ENCODE results near the gene ASRGL1.

Gene ASRGL1

DNA sequence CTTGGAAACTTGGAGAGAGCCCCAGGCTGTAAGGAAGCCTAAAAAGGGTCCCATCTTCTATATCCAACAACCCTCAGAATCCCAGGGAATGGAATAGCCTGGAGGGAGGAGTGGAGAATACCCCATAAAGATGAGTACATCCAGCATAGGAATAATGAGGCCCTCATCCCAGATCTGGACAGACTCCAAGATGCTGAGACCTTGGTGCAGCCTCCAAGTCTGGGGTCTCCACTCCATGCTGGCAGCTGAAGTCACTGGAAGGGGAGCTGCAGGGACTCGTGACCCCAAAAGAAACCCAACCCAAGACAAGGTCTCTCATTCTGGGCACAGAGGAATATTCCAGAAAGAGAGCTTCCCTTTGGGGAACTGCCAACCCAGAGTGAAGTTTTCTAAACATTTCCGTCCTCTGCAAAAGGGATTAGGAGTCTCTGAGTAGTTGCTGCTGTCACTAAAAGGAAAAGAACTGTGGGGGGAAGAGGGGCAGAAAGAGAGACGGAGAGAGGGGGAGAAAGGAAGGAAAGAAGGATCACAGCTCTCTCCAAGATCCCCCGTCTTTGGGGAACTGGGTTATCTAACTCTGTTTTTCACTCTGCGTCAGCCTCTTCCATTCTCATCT lies 82.2 kb downstream of the ASRGL1 start:
- no peak for DNase-seq

DNA sequence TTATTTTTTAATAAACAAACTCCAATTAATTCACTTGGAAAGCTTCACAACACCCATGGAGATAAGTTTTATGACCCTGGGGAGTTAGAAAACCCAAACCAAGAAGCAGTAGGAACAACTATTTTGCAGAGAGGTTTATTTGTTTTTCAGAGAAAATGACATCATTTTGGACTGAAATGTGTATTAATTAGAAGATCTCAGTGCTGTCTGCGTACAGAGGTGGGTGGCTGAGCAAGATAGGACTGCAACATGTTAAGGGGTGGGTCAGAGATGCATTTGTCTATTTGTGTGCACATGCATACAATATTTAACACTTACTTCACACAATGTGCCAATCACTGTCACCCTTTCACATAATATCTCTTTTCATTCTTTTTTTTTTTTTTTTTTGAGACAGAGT lies 82.7 kb downstream of the ASRGL1 start:
- no peak for DNase-seq

GRCh38 chr11:62420882-62421281 lies 83.6 kb downstream of the ASRGL1 start:
- no peak for DNase-seq

DNA sequence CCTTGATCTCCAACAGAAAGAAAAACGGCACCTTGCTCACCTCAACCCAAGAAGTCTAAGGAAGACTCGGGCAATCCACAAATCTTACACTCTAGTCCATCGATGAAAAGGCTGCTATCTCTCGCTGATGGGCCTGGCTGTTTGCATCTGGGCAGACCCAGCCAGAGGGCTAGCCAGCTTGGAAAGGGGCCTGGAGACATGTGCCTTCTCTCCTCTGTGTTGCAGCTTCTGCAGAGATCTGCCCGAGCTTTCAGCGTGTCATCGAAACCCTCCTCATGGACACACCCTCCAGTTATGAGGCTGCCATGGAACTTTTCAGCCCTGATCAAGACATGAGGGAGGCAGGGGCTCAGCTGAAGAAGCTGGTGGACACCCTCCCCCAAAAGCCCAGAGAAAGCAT lies 84.7 kb downstream of the ASRGL1 start:
- no peak for DNase-seq

- DNase-seq, result no peak
Measured at GRCh38 chr11:62423012-62423411, 85.8 kb downstream of the ASRGL1 start.

DNA sequence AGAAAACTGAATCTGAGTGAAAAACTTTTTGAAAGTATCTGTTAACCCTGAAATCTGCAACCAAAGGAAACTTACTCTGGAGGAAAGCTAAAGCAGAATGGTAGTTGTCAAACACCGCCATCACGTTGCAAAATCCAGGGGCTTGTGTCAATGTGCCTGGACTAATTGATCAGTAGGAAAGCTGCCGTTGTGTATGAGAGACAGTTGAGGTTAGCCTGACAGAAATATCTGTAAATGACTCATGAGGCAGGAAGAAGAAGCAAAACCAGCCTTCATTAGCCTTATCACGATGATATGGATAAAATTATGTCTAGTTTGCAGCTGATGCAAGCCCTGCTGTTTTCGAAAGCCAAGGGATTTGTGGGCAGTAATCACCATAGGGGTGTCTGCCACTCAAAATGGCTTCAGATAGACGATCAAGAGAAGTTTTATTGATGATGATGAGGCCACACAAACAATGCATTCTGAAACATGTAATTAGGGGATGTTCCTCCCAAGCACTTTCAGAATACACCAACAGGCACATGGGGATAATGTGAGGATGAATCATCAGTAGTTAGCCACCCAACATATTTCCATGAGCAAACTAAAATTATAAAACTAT lies 90.5 kb downstream of the ASRGL1 start:
- DNase-seq, result no peak

GRCh38 chr11:62428871-62429560 lies 91.8 kb downstream of the ASRGL1 start:
- no peak for DNase-seq

DNA sequence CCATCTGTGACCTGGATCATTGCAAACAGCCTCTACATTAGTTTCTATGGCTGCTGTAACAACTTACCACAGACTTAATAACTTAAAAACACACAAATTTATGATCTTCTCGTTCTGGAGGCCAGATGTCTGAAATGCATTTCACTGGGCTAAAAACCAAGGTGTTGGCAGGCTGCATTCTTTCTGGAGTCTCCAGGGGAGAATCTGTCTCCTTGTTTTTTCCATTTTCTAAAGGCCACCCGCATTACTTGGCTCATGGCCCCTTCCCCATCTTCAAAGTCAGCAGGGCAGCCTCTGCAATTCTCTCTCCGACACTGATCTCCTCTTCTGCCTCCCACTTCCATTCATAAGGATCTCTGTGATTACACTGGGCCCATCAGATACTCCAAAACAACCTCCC lies 93.2 kb downstream of the ASRGL1 start:
- DNase-seq, result no peak

DNA sequence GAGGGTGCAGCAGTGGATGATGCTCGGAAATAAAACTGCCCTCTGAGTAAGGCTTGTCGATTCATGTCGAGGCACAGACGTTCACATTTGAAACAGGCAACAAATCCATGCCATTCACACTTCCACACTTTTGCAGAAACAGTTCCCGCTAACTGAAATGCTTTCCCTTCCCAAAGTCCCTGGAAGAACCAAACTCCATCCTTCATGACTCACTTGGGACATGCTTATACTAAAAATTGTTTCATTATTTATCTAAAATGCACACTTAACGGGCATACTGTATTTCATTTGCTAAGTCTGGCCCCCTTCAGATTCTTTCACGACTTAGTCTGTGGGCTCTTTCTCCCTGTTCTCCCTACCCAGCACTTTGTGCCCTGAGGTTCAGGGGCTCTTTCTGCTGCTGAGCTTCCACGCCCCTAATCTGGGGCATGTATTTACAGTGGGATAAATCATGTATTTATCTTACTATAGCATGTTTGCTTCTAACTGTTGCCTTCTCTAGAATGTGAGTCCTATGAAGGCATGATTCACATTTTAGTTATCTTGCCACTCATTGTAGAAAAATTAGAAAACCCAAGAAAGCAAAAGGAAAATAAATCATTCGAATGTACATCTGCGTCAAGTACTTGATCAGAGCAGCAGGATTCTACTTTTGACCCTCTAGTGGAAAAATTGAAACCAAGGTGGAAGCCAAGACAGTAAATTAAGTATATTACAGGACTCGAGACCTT lies 94.1 kb downstream of the ASRGL1 start:
- no peak for DNase-seq

DNA sequence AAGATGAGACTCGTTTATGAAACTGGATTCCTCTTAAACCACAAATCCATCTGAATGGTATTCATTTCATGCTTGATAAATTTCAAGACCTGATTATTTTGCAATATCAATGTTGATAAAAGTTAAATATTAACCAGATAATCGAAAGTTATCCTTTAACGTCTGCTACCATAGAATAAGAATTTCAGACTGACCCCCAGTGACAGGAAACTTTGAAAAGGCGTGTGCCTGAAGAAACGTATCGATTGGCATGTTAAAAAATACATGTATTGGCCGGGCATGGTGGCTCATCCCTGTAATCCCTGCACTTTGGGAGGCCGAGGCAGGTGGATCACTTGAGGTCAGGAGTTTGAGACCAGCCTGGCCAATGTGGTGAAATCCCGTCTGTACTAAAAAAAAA lies 95.4 kb downstream of the ASRGL1 start:
- DNase-seq, result peak; percentile 49

- DNase-seq, result peak; percentile 99
Measured at GRCh38 chr11:62433141-62433903, 96.1 kb downstream of the ASRGL1 start.

DNA sequence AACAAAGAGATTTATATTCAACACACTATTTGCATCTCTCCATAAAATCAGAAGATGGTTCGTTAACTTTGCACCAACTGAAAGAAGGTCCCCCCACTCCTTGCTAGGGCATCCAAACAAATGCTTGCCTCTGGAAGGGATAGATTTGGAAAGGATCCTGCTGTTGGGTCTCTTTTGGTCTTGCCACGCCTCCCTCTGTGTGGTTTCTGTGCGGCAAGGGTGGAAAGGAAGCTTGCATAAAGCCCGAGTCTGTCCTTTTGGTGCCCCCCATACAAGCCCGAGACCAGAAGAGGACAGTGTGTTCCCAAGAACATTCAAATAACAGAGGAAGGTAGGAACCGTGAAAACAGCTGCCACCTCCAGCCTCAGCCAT lies 96.6 kb downstream of the ASRGL1 start:
- DNase-seq, result no peak

DNA sequence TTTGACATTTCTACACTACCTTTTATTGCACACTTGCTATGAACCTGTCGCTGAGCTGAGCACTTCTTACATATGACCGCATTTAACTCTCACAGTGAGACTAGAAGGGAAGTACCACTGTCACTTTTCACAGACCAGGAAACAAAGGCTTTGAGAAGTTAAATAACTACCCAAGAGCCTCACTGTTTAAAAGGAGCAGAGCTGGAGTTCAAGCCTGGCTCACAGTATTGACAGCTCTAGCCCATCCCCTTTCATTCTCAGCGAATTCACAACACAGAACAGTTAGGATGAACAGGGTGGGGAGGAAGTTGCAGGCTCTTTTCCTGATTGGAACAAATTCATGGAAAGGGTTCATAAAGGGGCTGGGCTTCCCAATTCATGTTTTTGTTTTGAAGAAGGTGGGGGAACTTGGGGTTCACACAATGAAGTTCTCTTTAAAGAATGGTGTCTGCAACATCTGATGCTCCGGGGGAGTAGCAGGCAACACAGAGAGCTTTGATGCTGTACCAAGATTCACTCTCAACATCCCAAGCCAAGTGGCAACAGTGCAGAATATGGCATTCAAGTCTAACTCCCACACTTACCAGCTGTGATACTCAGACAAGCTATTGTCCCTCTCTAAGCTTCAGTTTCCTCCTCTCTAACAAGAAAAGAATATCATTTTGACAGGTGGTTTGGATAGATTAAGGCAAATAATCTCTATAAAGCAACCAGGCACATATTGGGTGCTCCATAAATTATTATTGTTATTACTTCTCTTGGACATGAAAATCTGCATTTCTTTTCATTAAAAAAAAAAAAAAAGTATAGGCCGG lies 98.8 kb downstream of the ASRGL1 start:
- DNase-seq, result no peak

DNA sequence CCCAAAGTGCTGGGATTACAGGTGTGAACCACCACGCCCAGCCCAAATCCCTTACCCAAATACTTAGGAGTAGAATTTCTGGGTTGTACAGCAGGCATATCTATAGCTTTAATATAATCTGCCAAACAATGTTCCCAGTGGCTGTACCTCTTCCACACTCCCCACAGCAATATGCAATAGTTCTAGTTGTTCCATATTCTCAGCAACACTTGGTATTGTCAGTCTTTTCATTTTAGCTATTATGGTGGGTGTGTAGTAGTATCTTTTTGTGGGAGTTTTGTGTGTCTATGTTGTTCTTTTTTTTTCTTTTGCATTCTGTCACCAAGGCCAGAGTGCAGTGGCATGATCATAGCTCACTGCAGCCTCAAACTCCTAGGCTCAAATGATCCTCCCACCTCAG lies 100.4 kb downstream of the ASRGL1 start:
- no peak for DNase-seq

GRCh38 chr11:62438641-62439040 lies 101.4 kb downstream of the ASRGL1 start:
- peak; percentile 32 for DNase-seq

GRCh38 chr11:62439785-62440602 lies 102.7 kb downstream of the ASRGL1 start:
- no peak for DNase-seq
